ENCODE results near the gene AGBL3.

DNA sequence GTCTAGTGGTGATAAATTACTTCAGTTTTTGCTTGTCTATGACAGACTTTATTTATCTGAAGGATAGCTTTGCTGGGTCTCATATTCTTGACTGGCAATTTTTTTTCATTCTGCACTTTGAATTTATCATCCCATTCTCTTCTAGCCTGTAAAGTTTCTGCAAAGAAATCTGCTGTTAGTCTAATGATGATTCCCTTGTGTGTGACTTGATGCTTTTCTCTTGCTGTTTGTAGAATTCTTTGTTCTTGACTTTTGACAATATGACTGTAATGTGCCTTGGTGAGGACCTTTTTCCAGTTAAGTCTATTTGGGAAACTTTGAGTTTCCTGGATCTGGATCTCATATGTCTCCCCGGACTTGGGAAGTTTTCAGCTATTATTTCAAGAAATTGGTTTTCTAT is 102.3 kb downstream of the AGBL3 start:
- TF ChIP-seq, protein P1, sequence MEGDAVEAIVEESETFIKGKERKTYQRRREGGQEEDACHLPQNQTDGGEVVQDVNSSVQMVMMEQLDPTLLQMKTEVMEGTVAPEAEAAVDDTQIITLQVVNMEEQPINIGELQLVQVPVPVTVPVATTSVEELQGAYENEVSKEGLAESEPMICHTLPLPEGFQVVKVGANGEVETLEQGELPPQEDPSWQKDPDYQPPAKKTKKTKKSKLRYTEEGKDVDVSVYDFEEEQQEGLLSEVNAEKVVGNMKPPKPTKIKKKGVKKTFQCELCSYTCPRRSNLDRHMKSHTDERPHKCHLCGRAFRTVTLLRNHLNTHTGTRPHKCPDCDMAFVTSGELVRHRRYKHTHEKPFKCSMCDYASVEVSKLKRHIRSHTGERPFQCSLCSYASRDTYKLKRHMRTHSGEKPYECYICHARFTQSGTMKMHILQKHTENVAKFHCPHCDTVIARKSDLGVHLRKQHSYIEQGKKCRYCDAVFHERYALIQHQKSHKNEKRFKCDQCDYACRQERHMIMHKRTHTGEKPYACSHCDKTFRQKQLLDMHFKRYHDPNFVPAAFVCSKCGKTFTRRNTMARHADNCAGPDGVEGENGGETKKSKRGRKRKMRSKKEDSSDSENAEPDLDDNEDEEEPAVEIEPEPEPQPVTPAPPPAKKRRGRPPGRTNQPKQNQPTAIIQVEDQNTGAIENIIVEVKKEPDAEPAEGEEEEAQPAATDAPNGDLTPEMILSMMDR (IDR thresholded peaks at IDR 0.05; ENCODE audit: low read depth, low read length), result no peak
- TF ChIP-seq POLR2A (IDR thresholded peaks at IDR 0.05; ENCODE audit: extremely low read depth, insufficient read length), result no peak
- TF ChIP-seq, protein P2, sequence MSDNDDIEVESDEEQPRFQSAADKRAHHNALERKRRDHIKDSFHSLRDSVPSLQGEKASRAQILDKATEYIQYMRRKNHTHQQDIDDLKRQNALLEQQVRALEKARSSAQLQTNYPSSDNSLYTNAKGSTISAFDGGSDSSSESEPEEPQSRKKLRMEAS (IDR thresholded peaks at IDR 0.05; ENCODE audit: low read depth, low read length), result no peak
- no peak for TF ChIP-seq MYC (IDR thresholded peaks at IDR 0.05; ENCODE audit: low read depth, low read length)

All from NB4 (cell line).